SH-SY5Y (cell line): Measurements from ENCODE around the gene DLX3.

Source experiments
- GATA2 ChIP-seq: IDR thresholded peaks from 2 replicates; pipeline ENCODE4 v1.6.1; 2011; ENCODE audit warnings: mild to moderate bottlenecking, low read depth, low read length
- GATA3 ChIP-seq: IDR thresholded peaks from 2 replicates; pipeline ENCODE4 v1.6.1; 2011; ENCODE audit warnings: low read depth, mild to moderate bottlenecking, low read length, moderate library complexity

- TF ChIP-seq GATA3 (no peak), GATA2 (no peak)
Observed at GRCh38 chr17:50042211-50042610, 47.2 kb upstream of the DLX3 start.
